Epithelial cell of esophagus (primary cell): Measurements from ENCODE around the gene RFX7.

Experiments used
- DNase-seq: peaks from one replicate; pipeline ENCODE4 v3.0.0; 2010; ENCODE audit warnings: low read depth
- H3K4me3 ChIP-seq: 2 replicates; pipeline ENCODE4 v1.5.1; 2011; ENCODE audit warnings: mild to moderate bottlenecking, low read length, control low read depth
- TF ChIP-seq, protein P1 (sequence below): IDR thresholded peaks from 2 replicates; pipeline ENCODE4 v1.5.1; 2011; ENCODE audit warnings: low read depth, mild to moderate bottlenecking, low read length, control low read depth, inconsistent platforms; ENCODE audit not compliant: insufficient read depth; ENCODE audit errors: missing control alignments

Gene RFX7

DNA sequence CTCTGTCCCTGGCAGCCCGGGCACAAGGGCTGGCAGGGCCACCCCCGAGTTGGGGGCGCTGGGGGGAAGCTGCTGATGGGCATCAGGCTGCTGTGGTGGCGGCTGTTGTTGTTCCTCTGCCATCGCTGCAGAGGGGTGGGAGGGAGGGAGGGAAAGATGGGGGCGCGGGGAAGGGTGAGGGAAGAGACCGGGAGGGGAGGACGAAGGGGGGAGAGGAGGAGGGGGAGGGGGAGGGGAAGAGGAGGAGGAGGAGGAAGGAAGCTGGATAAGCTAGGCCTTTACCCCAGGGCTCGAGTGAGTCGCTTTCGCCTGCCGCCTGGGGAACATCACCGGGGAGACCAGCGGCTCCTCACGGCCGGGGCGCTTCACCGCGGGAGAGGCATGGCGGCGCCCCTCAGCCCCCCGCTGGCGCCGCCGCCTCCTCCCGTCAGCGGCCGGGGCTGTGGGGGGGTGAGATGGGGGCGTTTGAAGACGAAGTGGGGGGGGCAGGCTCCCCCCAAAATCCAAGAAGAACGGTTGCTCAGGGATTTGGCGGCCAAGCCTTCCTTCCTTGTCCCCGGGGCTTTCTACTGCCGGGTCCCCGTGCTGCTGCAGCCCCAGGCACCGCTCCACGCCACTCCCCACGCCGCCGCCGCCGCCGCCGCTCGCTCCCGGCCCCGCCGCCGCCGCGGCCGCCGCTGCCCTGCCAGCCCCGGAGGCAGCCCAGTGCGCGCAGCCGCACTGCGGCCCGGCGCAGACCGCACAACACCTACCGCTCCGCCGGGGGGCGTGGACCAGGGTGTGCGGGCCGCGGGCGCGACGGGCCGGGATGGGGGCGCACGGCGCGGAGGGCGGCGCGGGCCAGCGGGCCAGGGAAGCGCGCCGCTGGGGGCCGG lies at the start of gene RFX7:
RFX7 (minus strand) TSS at position 717 of the 875 bp plus-strand sequence; CDS start at position 123, 594 bp downstream.
- DNase-seq, result peak; percentile 81
- H3K4me3 ChIP-seq, result peak within 1 kb of the TSS; percentile 70
- TF ChIP-seq, protein P1, sequence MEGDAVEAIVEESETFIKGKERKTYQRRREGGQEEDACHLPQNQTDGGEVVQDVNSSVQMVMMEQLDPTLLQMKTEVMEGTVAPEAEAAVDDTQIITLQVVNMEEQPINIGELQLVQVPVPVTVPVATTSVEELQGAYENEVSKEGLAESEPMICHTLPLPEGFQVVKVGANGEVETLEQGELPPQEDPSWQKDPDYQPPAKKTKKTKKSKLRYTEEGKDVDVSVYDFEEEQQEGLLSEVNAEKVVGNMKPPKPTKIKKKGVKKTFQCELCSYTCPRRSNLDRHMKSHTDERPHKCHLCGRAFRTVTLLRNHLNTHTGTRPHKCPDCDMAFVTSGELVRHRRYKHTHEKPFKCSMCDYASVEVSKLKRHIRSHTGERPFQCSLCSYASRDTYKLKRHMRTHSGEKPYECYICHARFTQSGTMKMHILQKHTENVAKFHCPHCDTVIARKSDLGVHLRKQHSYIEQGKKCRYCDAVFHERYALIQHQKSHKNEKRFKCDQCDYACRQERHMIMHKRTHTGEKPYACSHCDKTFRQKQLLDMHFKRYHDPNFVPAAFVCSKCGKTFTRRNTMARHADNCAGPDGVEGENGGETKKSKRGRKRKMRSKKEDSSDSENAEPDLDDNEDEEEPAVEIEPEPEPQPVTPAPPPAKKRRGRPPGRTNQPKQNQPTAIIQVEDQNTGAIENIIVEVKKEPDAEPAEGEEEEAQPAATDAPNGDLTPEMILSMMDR, result no peak

DNA sequence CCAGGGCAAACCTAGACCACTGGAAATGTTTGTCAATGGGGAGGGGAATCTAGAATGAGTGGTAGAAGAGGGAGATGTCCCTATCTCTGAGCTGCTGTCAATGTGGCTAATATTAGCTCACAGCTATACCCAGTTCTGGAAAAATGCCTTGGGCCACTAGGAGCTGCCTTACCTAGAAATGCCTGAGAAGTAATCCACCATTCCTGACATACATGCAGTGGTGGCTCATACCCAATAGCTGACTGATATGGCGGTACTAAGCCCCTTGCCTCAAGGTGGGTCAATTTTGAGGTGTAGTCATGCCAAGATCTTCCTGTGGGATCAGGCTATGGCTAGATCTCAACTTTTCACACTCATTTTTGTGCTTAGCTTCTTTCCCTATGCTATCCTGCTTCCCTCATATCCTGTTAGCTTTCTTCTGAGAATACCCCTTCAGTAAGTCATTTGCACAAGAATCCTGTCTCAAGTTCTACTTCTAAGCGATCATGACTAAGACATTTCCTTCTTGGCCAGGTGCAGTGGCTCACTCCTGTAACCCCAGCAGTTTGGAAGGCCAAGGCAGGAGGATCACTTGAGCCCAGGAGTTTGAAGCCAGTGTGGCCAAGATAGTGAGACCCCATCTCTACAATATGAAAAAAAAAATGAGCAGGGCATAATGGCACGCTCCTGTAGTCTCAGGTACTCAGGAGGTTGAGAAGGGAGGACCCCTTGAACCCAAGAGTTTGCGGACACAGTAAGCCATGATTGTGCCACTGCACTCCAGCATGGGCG lies 49.1 kb upstream of the RFX7 start:
- DNase-seq, result no peak
- TF ChIP-seq, protein P1, result no peak

DNA sequence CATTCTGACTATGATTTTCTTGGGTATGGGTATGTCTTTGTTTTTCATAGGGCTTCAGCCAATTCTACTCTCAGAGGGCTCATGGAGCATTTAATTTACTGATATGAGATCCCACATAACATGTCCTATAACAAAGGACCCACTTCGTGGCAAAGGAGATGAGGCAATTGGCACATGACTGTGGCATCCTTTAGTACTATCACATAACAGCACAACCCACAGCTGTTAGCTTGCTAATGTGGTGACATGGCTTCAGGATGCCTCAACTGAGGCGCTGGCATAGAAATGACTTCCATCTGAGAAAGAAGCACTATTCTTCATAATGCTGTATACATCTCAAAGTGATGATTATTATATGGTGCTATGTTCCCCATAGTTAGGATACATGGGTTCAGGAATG lies 48.1 kb upstream of the RFX7 start:
- DNase-seq, result no peak
- TF ChIP-seq, protein P1, result no peak

More for the DNA sequence above, 49.1 kb upstream of the RFX7 start:
- no peak overlapping the region for H3K4me3 ChIP-seq

GRCh38 chr15:56286213-56286612 lies 42.5 kb upstream of the RFX7 start:
- H3K4me3 ChIP-seq, result no peak overlapping the region
- TF ChIP-seq, protein P1, result peak; percentile 36
- DNase-seq, result no peak

More for the DNA sequence above, 48.1 kb upstream of the RFX7 start:
- H3K4me3 ChIP-seq, result no peak overlapping the region

DNA sequence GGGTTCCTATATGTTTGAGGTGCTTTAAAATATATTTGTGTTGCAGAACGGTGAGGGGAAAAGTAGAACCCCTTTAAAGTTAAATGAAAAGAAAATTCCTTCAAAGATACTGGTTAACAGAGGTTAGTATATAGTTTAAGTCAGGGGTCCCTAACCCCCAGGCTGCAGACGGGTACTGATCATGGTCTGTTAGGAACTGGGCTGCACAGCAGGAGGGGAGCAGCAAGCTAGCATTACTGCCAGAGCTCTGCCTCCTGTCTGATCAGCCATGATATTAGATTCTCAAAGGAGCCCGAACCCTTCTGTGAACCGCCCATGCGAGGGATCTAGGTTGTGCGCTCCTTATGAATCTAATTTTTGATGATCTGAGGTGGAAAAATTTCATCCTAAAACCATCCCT lies 37.5 kb upstream of the RFX7 start:
- no peak overlapping the region for H3K4me3 ChIP-seq
- DNase-seq, result no peak
- TF ChIP-seq, protein P1, result no peak

DNA sequence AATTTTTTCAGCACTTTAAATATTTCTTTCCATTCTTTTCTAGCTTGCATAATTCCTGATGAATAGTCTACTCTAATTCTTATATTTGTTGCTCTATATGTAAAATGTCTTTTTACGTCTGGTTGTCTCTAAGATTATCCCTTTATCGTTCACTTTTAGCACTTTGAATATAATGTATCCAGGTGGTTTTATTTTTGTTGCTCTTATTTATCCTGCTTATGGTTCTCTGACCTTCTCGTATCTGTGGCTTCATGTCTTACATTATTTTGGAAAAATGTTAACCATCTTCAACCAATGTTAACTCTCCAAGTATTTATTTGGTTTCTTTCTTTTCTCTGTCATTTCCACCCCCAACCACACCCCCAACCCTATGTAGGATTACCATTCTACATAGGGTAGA lies 30.0 kb upstream of the RFX7 start:
- no peak overlapping the region for H3K4me3 ChIP-seq
- no peak for DNase-seq
- TF ChIP-seq, protein P1, result no peak
